Gastroesophageal sphincter (tissue), 4 donors: Measurements from ENCODE around the gene SYT3. TPM values are rescaled to one million over a fixed set of nuclear protein-coding genes. Genes with fewer than 3 reads are reported as not detected.
"Not testable (repeated sequence)": the region's sequence is repeated elsewhere in the genome, so short reads cannot be mapped to it uniquely, and the experiment has no call there.

Experiments
- ATAC-seq: fragments of 150-250 bp; one replicate; pipeline ENCODE4 v1.9.1; 2016; ENCODE audit warnings: mild to moderate bottlenecking, moderate library complexity
- H3K27ac ChIP-seq, 4 donors: fragments of 200-600 bp; sonication (generic) in 3 of 4; 1 replicate in 3 of 4; 2 replicates in 1 of 4; pipeline ENCODE4 v1.5.1; 2016 to 2019
- H3K27me3 ChIP-seq: fragments of 200-600 bp; sonication (generic); one replicate; pipeline ENCODE4 v1.5.1; 2019
- H3K36me3 ChIP-seq, 2 donors: fragments of 200-600 bp; sonication (generic); one replicate each; pipeline ENCODE4 v1.5.1; 2019; ENCODE audit warnings: control low read depth in 1 of 2
- H3K4me1 ChIP-seq, 3 donors: fragments of 200-600 bp; sonication (generic); 1 replicate in 2 of 3; 2 replicates in 1 of 3; pipeline ENCODE4 v1.5.1; 2016 to 2019; ENCODE audit warnings: control low read depth in 2 of 3
- H3K4me3 ChIP-seq, 2 donors: fragments of 200-600 bp; sonication (generic); one replicate each; pipeline ENCODE4 v1.5.1; 2019; ENCODE audit warnings: mild to moderate bottlenecking in 1 of 2, moderate library complexity in 1 of 2
- H3K9me3 ChIP-seq, 3 donors: fragments of 200-600 bp; sonication (generic); one replicate each; pipeline ENCODE4 v1.5.1; 2017 to 2019; ENCODE audit warnings: control low read depth in 2 of 3
- EP300 ChIP-seq: sonication (generic); formaldehyde crosslinking; IDR thresholded peaks from one replicate; pipeline ENCODE4 v1.6.1; 2017; ENCODE audit warnings: antibody characterized with exemption, mild to moderate bottlenecking
- POLR2A ChIP-seq, 2 donors: fragments of 450-650 bp; IDR thresholded peaks; one replicate each; pipeline ENCODE4 v1.6.1; 2017; ENCODE audit warnings: antibody characterized with exemption in 2 of 2, mild to moderate bottlenecking in 2 of 2, moderate library complexity in 1 of 2
- POLR2AphosphoS5 ChIP-seq: sonication (generic); formaldehyde crosslinking; IDR thresholded peaks from one replicate; pipeline ENCODE4 v1.6.1; 2017; ENCODE audit warnings: antibody characterized with exemption
- WGBS, 2 donors: methylation state at CpG; one replicate each; pipeline ENCODE4 v1.1.5; 2018; ENCODE audit warnings: low coverage in 1 of 2; 5-methylcytosine and 5-hydroxymethylcytosine counted together
- total RNA-seq, 4 donors: library from RNA; depleted of rRNA; stranded (reverse); fragments of >200 nt; gene quantifications; one replicate each; pipeline ENCODE4 v1.1.0, GENCODE V29; 2016
- TF ChIP-seq, protein P1 (sequence below), 4 experiments: fragments of 200-600 bp in 2 of 4; fragments of 450-650 bp in 2 of 4; sonication (generic) in 1 of 4; IDR thresholded peaks; one replicate each; pipeline ENCODE4 v1.5.1; 2017 to 2019; ENCODE audit warnings: antibody characterized with exemption in 4 of 4, mild to moderate bottlenecking in 2 of 4, moderate library complexity in 2 of 4

Gene SYT3
- total RNA-seq, 4 donors from 2014 or later, result 0.42 TPM; not detected in 3

DNA sequence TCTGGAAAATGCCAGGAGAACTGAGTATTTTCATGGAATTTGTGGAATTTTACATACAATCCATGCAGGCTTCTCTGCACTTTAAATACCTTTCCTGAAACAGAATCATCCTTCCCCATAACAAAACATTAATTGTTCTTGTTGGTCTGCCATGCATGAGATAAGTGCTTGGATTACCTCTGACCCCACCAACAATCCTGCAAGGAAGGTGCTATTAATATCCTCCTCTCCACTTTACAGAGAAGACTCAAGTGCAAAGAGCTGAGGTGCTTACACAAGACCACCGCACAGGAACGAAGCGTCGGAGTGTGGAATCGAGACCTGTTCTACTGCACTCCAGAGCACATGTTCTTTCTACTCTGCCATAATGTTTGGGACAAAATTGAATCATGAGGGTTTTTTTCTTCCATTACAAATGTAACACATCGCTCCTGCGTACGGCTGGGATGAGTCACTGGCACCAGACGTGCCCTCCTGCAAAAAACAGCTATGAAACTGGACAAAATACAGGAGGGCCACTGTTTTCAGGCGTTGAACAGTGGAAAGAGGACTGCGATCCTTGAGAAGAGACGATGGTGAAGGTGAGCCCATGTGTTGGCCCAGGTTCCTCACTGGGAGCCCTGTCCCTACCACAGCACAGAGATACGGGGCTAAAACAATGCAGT, 58.6 kb downstream of the SYT3 start:
- 69 to 70% methylated on average over 8 to 11 of the region's 13 CpGs for WGBS, 2 donors
- TF ChIP-seq, protein P1, sequence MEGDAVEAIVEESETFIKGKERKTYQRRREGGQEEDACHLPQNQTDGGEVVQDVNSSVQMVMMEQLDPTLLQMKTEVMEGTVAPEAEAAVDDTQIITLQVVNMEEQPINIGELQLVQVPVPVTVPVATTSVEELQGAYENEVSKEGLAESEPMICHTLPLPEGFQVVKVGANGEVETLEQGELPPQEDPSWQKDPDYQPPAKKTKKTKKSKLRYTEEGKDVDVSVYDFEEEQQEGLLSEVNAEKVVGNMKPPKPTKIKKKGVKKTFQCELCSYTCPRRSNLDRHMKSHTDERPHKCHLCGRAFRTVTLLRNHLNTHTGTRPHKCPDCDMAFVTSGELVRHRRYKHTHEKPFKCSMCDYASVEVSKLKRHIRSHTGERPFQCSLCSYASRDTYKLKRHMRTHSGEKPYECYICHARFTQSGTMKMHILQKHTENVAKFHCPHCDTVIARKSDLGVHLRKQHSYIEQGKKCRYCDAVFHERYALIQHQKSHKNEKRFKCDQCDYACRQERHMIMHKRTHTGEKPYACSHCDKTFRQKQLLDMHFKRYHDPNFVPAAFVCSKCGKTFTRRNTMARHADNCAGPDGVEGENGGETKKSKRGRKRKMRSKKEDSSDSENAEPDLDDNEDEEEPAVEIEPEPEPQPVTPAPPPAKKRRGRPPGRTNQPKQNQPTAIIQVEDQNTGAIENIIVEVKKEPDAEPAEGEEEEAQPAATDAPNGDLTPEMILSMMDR (IDR thresholded peaks at IDR 0.05), result no peak
- no peak for TF ChIP-seq POLR2A (IDR thresholded peaks at IDR 0.05)
- no peak for TF ChIP-seq EP300
- TF ChIP-seq POLR2AphosphoS5, result no peak
- ATAC-seq, result no peak
- no peaks in the 10 kb centered on the region for H3K9me3 ChIP-seq
- no peaks in the 10 kb centered on the region for H3K36me3 ChIP-seq
- H3K27ac ChIP-seq, result no peak overlapping the region
- H3K27me3 ChIP-seq, result peaks cover 36% of the 10 kb centered on the region
- no peaks in the 10 kb centered on the region for H3K4me1 ChIP-seq
- no peak overlapping the region for H3K4me3 ChIP-seq

DNA sequence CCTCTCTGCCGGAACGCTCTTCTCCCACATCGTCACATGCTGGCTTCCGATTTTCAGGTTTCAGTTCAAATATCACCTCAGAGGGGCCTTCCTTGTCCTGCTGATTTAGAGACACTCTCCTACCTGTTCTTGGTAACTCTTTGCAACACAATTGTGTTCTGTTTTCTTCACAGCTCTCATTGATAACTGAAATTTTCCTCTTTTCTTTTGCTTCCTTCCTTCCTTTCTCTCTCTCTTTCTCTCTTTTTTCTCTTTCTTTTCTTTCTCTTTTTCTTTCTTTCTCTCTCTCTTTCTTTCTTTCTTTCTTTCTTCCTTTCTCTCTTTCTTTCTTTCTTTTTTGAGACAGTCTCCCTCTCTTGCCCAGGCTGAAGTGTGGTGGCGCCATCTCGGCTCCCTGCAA, 59.4 kb downstream of the SYT3 start:
- Histone ChIP-seq H3K36me3 (no peaks in the 10 kb centered on the region), H3K4me3 (no peak overlapping the region), H3K27ac (no peak overlapping the region), H3K27me3 (peaks cover 27% of the 10 kb centered on the region), H3K9me3 (no peaks in the 10 kb centered on the region), H3K4me1 (no peaks in the 10 kb centered on the region)
- no peak for TF ChIP-seq POLR2A (IDR thresholded peaks at IDR 0.05)
- TF ChIP-seq EP300, result no peak
- WGBS, 2 donors, result 83 to 91% methylated on average over 5 to 6 of the region's 6 CpGs
- no peak for ATAC-seq

DNA sequence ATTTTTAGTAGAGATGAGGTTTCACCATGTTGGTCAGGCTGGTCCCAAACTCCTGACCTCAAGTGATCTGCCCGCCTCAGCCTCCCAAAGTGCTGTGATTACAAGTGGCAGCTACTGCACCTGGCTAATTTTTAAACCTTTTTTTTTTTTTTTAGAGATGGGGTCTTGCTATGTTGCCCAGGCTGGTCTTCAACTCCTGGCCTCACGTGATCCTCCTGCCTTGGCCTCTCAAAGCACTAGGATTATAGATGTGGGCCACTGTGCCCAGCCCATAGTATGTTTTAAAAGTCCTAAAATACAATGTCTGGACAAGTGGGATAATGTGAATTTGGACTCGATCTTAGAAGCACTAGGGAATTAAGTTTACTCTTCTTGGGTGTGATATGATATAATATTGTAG, 62.9 kb downstream of the SYT3 start:
- not testable (repeated sequence) for H3K36me3 ChIP-seq, H3K4me3 ChIP-seq, H3K4me1 ChIP-seq, H3K27ac ChIP-seq, H3K9me3 ChIP-seq, ATAC-seq
- WGBS, 2 donors, result 100% methylated on average over 1 of the region's 3 CpGs; no CpG with 5 or more reads in 1 of the 2 donors
- H3K27me3 ChIP-seq, result peaks cover 31% of the 10 kb centered on the region

DNA sequence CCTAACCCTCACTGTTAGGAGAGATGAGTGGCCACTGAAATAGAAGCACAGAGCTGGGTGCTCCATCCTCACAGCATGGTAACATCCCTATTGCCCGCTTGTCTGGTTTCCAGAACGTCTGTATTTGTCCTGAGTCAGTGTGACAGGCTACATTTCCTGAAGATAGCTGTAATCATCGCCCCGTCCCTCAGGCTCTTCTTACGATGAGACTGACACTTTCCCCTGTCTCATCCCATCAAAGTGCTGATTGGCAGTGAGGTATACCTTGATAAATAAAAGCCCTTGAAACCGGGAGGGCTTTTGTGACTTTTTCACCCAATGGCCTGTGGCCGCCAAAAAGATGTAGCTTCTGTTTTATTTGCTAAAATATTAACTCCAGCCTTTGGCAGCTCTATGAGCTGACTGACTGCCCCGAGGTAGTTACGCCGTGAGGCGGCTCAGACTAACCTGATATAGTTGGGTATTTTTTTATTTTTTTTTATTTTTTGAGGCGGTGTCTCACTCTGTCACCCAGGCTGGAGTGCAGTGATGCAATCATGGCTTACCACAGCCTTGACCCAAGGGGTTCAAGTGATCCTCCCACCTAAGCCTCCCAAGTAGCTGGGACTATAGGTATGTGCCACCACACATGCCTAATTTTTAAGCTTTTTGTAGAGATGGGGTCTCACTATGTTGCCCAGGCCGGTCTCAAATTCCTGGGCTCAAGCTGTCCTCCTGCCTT, 65.8 kb downstream of the SYT3 start:
- H3K4me1 ChIP-seq, result no peaks in the 10 kb centered on the region
- WGBS, 2 donors, result 74 to 90% methylated on average over 9 to 11 of the region's 13 CpGs
- H3K27me3 ChIP-seq, result peaks cover 52% of the 10 kb centered on the region

More for the DNA sequence above, 65.8 kb downstream of the SYT3 start:
- H3K4me3 ChIP-seq, result no peak overlapping the region
- TF ChIP-seq, protein P1 (IDR thresholded peaks at IDR 0.05), result no peak
- TF ChIP-seq EP300 (no peak), POLR2AphosphoS5 (no peak), POLR2A (IDR thresholded peaks at IDR 0.05) (no peak)
- ATAC-seq, result no peak
- H3K9me3 ChIP-seq, result no peaks in the 10 kb centered on the region
- no peaks in the 10 kb centered on the region for H3K36me3 ChIP-seq
- no peak overlapping the region for H3K27ac ChIP-seq

Other genes starting within 250 kb of the SYT3 start
- gene SPIB, start 220.9 kb downstream of the SYT3 start, total RNA-seq, result not detected
- gene MYBPC2, start 207.0 kb downstream of the SYT3 start, total RNA-seq, result not detected
- 10 to 100 TPM; 55.5 to 75.9 (median 71.5) TPM for gene EMC10, start 163.4 kb downstream of the SYT3 start, total RNA-seq
- 1 to 10 TPM in 1 of 4 donors, under 1 TPM in 1, not detected in 2; 0.78 to 1.7 TPM for gene GARIN5A, start 163.0 kb downstream of the SYT3 start, total RNA-seq
- 10 to 100 TPM; 16.1 to 39.8 (median 26.1) TPM for gene JOSD2, start 128.7 kb downstream of the SYT3 start, total RNA-seq
- gene ASPDH, start 126.0 kb downstream of the SYT3 start, total RNA-seq, result not detected
- gene LRRC4B, start 71.4 kb downstream of the SYT3 start, total RNA-seq, result 1 to 10 TPM; 5.0 to 9.3 (median 7.6) TPM
- gene C19orf81, start 9.6 kb upstream of the SYT3 start, total RNA-seq, result not detected
- under 1 TPM in 3 of 4 donors, not detected in 1; 0.15 to 0.40 (median 0.31) TPM for gene SHANK1, start 79.9 kb upstream of the SYT3 start, total RNA-seq
- 10 to 100 TPM in 2 of 4 donors, 1 to 10 TPM in 2; 4.6 to 17.1 (median 8.4) TPM for gene CLEC11A, start 83.5 kb upstream of the SYT3 start, total RNA-seq
- gene GPR32, start 130.6 kb upstream of the SYT3 start, total RNA-seq, result not detected
- not detected for gene ACP4, start 150.5 kb upstream of the SYT3 start, total RNA-seq
- not detected for gene KLK1, start 183.9 kb upstream of the SYT3 start, total RNA-seq
- gene KLK15, start 193.7 kb upstream of the SYT3 start, total RNA-seq, result not detected
- gene KLK3, start 215.0 kb upstream of the SYT3 start, total RNA-seq, result not detected
- not detected for gene KLK2, start 233.6 kb upstream of the SYT3 start, total RNA-seq